Globus pallidus (tissue), 1 donor: ENCODE results near the gene NDRG4.

ENCODE experiments used
- DNase-seq: peaks from one replicate; pipeline ENCODE4 v3.0.0-alpha.2; 2015; ENCODE audit warnings: low spot score

Gene NDRG4

GRCh38 chr16:58499615-58500351 lies at the start of gene NDRG4:
TSS of gene NDRG4 (plus strand) at chr16:58500143. CDS start at chr16:58500249, 106 bp downstream.
- peak; percentile 92 for DNase-seq

GRCh38 chr16:58450590-58450989 lies 49.4 kb upstream of the NDRG4 start:
- DNase-seq: no peak

GRCh38 chr16:58451265-58451689 lies 48.7 kb upstream of the NDRG4 start:
- no peak for DNase-seq

GRCh38 chr16:58451945-58452401 lies 48.0 kb upstream of the NDRG4 start:
- DNase-seq: no peak

GRCh38 chr16:58452640-58453039 lies 47.3 kb upstream of the NDRG4 start:
- DNase-seq: no peak

- no peak for DNase-seq
Measured at GRCh38 chr16:58454178-58454577, 45.8 kb upstream of the NDRG4 start.

GRCh38 chr16:58454856-58455255 lies 45.1 kb upstream of the NDRG4 start:
- DNase-seq: no peak

- DNase-seq: no peak
Measured at GRCh38 chr16:58455750-58456149, 44.2 kb upstream of the NDRG4 start.

- DNase-seq: no peak
Measured at GRCh38 chr16:58456193-58456592, 43.8 kb upstream of the NDRG4 start.

- no peak for DNase-seq
Measured at GRCh38 chr16:58458606-58459343, 41.2 kb upstream of the NDRG4 start.

- no peak for DNase-seq
Measured at GRCh38 chr16:58459344-58460218, 40.4 kb upstream of the NDRG4 start.

- no peak for DNase-seq
Measured at GRCh38 chr16:58460219-58460610, 39.7 kb upstream of the NDRG4 start.

GRCh38 chr16:58461056-58461455 lies 38.9 kb upstream of the NDRG4 start:
- no peak for DNase-seq

- no peak for DNase-seq
Measured at GRCh38 chr16:58461640-58462039, 38.3 kb upstream of the NDRG4 start.

GRCh38 chr16:58462089-58462488 lies 37.9 kb upstream of the NDRG4 start:
- no peak for DNase-seq

GRCh38 chr16:58462499-58462996 lies 37.4 kb upstream of the NDRG4 start:
- no peak for DNase-seq

GRCh38 chr16:58462997-58463941 lies 36.7 kb upstream of the NDRG4 start:
- no peak for DNase-seq

- no peak for DNase-seq
Measured at GRCh38 chr16:58464047-58464915, 35.7 kb upstream of the NDRG4 start.

- DNase-seq: no peak
Measured at GRCh38 chr16:58464916-58465731, 34.8 kb upstream of the NDRG4 start.
